NCI-H446 treated with DMSO at 0.1 percent for 48 hours (cell line): ENCODE measurements around the gene KRTAP4-11.
"Not testable (repeated sequence)": the region's sequence is repeated elsewhere in the genome, so short reads cannot be mapped to it uniquely, and the experiment has no call there.

Experiments used
- DNase-seq: peaks from one replicate; lab custom pipeline; 2025; lab: John Stamatoyannopoulos, UW

The KRTAP4-11 gene

GRCh38 chr17:41123991-41124371 lies 5.8 kb upstream of the KRTAP4-11 start, which contains the start of gene KRTAP4-12:
Gene KRTAP4-12 (minus strand): TSS chr17:41124182. CDS start chr17:41124122, 60 bp downstream.
- DNase-seq = not testable (repeated sequence)

GRCh38 chr17:41123292-41123990 lies 5.3 kb upstream of the KRTAP4-11 start:
- not testable (repeated sequence) for DNase-seq

GRCh38 chr17:41121742-41122141 lies 3.6 kb upstream of the KRTAP4-11 start:
- DNase-seq = no peak

DNA sequence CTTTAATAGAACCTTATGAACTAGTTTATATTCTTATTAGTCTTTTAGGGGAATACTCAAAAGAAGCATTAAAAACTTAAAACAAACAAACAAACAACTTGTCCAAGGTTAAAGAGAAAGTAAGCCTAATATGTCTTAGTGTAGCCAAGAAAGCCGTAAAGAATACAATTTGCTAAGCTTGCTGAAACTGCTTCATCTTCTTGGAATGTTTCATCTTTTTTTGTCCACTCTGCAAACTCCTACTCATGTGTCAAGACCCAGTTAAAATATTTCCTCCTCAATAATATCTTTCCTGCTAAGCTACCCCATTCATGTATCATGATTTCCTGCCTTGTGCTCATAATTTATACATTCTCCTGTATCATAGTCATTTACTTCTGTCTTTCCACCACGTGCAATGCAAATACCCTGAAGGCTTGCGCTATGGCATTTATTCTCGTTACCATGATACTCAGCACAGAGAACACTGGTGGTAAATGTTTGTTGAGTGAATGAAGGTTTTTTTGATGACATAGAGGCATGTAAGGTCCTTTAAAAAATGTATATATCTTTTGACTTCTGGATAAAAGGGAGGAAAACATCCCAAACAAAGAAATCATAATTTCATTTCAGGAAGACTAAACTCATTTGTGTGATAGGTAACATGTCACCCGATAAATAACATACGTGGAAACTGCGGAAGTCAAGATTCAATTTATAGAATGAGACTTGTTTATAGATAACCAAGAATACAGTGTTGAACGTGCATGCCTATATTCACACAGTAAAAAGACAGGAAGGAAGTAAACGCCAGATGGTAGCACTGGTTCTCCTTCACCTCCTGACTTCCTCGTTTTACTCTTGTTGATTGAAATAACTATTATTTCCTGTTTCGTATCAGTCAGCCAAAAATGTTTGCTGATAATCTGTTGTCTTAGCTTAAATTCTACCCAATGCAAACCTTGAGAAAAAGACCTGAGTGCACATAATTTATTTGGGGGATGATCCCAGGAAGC lies 1.8 kb upstream of the KRTAP4-11 start:
- DNase-seq = not testable (repeated sequence)

DNA sequence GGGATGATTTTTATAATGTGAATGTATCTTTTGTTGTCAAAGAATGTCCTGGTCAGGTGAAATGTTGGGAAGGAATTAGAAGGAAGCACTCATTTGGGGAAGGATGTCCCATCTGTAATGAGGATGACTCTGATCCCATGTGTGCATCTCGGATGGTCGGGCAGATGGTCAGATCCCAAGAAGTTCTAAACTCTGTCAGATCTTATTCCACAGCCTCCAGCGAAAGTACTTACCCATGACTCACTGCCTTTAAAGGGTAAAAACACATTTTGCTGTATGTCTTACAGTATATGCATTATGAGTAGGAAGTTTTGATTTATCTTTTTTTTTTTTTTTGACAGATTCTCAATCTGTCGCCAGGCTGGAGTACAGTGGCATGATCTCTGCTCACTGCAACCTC lies 548 bp upstream of the KRTAP4-11 start:
- DNase-seq = no peak

DNA sequence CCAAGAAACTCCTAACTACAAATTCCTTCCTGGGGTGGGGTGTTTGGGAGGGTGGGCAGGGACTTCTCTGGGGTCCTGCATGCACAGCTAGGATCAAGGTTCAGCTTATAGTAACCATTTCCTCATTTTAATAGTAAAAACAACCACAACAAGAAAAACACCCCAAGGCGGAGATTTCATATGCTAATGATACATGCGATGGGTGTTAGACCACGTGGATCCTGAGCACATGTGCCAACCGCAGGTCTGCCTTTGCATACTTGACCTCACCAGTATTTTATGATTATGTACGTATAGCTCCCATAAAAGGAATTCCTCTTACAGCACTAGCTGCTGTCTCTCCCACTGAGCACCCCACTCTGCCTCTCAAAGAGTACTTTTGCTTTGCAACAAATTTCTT lies 1.9 kb downstream of the KRTAP4-11 start:
- no peak for DNase-seq

DNA sequence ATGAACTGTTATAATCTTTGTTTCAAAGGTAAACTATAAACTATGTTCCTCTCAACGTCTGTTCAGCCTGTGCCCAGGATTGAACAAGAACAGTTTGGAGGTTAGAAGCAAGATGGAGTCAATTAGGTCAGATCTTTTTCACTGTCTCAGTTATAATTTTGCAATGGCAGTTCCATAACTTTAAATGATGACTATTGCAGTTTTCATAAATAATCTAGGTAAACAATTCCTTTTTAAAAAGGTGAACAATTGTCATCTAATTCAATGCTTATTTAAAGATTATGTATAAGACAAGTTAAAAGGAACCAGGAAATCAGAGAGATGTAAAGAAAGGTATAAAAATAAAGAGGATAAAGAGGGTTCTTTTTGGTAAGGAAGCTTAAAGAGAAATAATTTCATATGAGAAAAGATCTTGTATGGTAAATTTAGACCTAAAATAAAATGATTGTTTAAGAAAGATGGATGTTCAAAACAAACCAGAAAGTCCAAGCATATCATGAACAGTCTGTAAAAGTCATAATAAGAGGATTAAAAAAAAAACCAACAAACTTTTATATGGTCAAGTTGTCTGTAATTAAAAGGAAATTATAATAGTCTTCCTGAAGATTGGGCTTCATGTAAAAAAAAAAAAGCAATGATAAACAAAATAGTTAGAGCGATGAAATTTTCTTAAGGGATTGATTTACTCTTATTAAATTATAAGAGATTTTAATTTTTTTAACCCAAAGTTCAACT lies 6.9 kb downstream of the KRTAP4-11 start:
- no peak for DNase-seq

DNA sequence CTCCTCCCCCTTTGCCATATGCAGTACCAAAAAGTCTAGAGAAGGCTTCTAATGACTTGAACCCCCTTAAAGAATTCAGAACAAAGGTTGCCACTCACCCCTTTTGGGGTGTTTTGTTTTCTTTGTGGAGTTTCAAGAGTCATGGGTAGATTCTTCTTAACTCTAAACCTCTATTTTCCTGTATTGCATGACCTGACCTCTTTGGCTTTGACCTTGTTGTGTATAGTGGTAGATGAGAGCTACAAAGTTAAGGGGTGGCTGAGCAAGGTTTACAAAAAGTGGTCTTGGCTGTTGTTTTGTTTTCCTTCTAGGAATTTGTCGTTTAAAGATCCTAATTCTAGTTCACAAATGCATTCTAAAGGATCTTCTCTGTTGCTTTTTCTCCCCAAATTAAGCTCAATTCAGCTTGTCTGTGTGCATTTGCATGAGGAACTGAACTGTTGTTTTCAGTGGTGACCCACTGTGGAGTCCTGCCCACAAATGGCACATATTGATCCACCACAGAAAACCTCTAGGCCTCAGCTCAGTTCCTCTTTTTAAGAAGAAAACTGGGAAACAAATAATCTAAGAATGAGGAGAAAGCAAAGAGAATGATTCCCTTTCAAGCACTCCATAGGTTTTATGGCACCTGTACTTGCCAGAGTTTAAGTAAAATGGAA lies 9.3 kb downstream of the KRTAP4-11 start:
- DNase-seq = not testable (repeated sequence)

DNA sequence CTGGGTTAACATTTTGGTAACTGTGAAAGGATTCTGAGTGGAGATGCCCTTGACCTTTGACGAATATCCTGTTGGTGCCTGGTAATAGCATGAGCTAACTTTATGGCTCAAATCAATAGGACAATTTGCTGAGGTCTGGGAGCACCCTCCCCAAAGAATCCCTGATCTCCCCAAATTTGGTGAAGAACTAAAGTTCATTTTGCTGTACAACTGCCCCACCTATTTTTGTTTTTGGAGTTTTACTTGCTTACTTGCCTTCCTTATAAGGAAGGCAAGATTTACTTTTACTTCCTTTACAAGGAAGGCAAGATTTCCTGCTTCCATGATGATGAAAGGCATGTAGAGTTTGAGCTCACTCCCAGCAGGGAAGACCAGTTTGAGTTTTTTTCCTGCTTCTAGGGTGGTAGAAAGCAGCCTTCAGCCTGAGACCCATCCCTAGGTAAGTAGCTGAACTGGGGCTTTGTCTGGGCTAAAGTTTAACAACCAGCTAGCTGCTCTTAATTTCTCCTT lies 10.2 kb downstream of the KRTAP4-11 start:
- DNase-seq = no peak

DNA sequence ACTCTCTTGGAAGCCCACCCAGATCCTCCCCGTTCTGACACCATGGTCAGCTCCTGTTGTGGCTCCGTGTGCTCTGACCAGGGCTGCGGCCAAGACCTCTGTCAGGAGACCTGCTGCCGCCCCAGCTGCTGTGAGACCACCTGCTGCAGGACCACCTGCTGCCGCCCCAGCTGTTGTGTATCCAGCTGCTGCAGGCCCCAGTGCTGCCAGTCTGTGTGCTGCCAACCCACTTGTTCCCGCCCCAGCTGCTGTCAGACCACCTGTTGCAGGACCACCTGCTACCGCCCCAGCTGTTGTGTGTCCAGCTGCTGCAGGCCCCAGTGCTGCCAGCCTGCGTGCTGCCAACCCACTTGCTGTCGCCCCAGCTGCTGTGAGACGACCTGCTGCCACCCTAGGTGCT lies 12.8 kb downstream of the KRTAP4-11 start, which contains the start of gene KRTAP4-9:
Gene KRTAP4-9, plus strand, starts transcription at position 43 of the 400 bp plus-strand sequence. Its CDS starts 0 bp downstream, at position 43.
- not testable (repeated sequence) for DNase-seq

DNA sequence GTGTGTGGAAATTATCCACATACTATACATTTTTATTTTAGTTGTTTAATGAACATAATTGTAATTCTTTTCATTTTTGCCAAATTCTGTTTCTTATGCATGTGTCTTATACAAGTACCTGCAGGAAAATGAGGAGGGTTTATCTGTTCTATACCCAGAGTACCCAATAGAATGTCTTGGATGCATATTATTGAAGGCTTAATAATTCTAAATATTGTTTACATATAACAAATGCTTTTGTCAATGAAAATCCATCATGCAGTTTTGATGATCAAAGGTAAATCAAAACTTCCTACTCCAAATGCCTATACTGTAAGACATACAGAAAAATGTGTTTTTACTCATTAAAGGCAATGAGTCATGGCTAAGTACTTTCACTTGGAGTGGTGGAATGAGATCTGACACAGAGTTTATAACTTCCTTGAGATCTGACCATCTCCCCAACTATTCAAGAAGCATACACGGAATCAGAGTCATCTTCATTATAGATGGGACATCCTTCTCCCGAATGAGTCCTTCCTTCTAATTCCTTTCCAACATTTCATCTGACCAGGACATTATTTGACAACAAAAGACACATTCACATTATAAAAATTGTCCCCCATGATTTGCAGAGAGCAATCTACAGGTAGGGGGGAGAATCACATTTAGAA lies 13.7 kb downstream of the KRTAP4-11 start:
- not testable (repeated sequence) for DNase-seq

GRCh38 chr17:41103896-41104295 lies 14.3 kb downstream of the KRTAP4-11 start:
- no peak for DNase-seq

GRCh38 chr17:41101586-41102259 lies 16.4 kb downstream of the KRTAP4-11 start, which contains the start of gene KRTAP4-16:
Gene KRTAP4-16 (minus strand): TSS chr17:41102209. CDS start chr17:41102209, 0 bp downstream.
- no peak for DNase-seq

GRCh38 chr17:41099682-41100480 lies 18.3 kb downstream of the KRTAP4-11 start:
- DNase-seq = not testable (repeated sequence)

DNA sequence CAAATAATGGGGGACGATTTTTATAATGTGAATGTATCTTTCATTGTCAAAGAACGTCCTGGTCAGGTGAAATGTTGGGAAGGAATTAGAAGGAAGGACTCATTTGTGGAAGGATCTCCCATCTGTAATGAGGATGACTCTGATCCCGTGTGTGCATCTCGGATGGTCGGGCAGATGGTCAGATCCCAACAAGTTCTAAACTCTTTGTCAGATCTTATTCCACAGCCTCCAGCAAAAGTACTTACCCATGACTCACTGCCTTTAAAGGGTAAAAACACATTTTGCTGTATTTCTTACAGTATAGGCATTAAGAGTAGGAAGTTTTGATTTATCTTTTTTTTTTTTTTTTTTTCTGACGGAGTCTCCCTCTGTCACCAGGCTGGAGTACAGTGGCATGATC lies 19.7 kb downstream of the KRTAP4-11 start:
- DNase-seq = no peak

GRCh38 chr17:41098042-41098441 lies 20.1 kb downstream of the KRTAP4-11 start, which contains the start of gene KRTAP4-8:
Gene KRTAP4-8 (minus strand): TSS chr17:41098142. CDS start chr17:41098084, 58 bp downstream.
- no peak for DNase-seq

- DNase-seq = no peak
Observed at GRCh38 chr17:41096055-41096454, 22.1 kb downstream of the KRTAP4-11 start.

DNA sequence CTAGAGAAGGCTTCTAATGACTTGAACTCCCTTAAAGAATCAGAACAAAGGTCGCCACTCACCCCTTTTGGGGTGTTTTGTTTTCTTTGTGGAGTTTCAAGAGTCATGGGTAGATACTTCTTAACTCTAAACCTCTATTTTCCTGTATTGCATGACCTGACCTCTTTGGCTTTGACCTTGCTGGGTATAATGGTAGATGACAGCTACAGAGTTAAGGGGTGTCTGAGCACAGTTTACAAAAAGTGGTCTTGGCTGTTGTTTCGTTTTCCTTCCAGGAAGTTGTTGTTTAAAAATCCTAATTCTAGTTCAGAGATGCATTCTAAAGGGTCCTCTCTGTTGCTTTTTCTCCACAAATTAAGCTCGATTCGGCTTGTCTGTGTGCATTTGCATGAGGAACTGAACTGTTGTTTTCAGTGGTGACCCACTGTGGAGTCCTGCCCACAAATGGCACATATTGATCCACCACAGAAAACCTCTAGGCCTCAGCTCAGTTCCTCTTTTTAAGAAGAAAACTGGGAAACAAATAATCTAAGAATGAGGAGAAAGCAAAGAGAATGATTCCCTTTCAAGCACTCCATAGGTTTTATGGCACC lies 29.3 kb downstream of the KRTAP4-11 start:
- DNase-seq = not testable (repeated sequence)
